Stimulated activated CD8-positive, alpha-beta memory T cell treated with anti-CD3 and anti-CD28 coated beads, Interleukin-4, amount 100 ng/mL, for 4 hours (primary cell): ENCODE measurements around the gene CRHR1.

ENCODE experiments used
- DNase-seq, 2 donors: peaks; one replicate each; pipeline ENCODE4 v3.0.0-alpha.2; 2020; ENCODE audit warnings: low read depth in 2 of 2, low spot score in 1 of 2

CRHR1 gene

DNA sequence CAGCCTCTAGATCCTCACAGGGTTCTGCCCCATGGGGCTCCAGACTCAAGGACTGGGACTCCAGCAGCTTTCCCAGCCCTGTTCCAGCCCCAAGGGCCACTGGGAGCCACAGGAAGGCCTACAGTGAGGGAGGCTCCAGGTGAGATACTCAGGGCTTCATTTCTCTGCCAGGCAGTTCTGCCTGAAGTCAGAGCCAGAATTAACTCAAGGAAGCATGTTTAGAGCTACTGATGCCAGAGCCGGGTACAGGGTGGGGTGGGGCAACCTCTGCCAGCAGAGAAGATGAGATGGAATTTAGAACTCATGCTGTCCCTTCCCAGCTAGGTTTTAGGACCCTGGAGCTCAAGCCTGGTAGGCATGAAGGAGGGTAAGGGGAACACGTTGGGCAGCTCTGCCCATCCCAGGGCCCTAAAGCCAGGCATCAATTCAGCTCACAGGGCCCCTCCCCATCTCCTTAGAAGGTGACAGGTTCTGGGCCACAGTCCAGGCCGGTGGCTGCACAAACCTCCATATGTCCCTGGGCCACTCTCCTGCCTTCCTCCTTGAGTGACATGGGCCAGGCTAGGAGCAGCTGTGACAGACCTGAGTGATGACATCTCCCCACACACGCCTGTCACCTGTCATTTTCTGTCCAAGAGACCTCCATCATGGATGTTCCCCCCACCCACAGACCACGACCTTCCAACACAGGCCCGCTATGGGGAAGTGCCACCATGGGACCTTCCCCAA lies 36.1 kb downstream of the CRHR1 start:
- no peak for DNase-seq

DNA sequence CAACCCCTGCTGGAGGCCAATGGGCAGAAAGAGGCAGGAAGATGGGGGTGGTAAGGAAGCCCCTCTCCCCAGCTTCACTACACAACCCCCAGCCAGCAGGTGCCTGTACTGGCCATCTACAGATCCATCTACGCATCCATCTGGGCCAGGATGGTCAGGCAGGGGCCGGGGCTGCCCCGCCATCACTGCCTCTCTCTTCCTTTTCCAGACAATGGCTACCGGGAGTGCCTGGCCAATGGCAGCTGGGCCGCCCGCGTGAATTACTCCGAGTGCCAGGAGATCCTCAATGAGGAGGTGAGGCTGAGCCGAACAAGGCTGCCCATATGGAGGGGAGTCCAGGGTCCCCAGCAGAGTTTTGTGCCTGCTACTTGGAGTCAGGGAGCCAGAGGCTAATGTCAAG lies 37.0 kb downstream of the CRHR1 start:
- no peak for DNase-seq

DNA sequence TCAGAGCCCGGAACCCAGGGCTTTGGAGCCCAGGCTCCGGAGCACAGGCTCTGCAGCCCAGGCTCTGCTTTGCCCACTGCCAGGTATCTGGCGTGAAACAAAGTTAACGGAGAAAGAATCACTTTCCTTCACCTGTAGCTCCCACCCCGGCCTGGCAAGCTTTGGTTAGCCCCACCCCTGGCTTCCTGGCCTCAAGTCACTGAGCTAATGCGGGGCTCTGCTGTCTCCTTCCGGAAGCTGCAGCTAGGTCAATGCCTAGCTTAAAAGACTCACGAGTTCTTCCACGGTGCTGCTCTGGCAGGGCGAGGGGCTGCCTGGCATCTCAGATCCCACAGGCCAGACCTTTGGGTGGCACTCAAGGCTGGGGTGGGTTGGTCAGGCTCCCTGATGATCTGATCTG lies 39.5 kb downstream of the CRHR1 start:
- DNase-seq: no peak

DNA sequence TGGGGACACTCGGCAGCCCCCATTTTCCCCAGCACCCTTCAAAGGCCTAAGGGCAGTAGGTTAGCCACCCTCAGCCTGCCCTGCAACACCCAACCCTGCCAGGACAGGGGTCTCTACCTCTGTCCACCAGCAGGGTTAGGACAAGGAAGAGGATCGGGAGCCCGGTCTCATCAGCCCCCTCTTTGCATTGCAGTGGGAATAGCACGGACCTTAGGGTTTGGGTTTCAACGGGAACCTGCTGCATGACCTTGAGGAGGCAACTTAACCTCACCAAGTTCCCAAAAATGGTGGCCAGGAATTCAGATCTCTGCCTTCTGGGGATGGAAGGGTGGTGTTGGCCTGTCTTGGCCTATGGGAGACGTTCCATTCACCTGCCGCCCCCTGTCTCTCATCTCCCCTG lies 40.4 kb downstream of the CRHR1 start:
- DNase-seq: no peak

DNA sequence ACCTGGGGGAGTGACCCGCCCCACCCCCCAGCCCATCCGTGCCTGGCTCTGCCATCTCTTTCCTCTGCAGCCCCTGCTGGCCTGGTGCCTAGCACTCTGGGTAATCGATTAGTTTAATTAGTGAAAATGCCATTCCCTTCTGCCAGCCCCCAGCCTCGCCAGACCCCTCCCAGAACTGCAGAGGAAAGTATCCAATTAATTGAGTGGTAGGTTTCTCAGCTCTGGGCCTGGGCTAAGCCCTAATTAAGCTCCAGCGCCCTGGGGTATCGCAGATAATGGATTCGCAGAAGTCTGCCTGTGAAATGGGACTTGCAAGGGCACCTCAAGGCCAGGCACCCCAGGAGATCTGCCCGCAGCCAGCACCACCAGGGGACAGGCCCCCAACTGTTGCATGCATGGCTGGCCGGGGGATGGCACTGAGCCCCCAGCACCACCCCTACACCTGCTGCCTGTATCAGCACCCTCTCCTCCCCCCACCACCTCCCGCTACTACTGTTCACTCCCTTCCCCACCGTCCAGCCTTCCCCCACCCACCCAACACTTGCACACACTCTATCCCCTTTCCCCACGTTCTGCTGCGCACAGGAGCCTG lies 40.9 kb downstream of the CRHR1 start:
- no peak for DNase-seq

DNA sequence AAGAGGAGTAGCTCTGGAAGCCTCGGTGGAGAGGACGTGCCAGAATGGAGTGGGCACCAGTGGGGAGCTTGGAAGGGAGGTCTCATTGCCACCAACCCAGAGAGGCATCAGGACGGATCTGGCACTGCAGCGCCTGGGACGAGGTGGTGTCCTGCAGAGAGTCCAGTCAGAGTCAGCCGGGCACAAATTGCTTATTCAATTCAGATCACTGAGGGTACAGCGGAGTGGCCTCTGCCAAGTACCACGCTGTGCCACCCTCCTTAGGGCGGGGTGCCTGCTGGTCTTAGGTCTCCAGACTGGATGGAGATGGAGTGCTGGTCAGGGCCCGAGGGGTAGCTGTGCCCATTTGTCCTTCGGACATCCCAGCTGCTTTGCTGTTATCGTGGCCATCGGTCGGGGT lies 41.7 kb downstream of the CRHR1 start:
- DNase-seq: no peak

DNA sequence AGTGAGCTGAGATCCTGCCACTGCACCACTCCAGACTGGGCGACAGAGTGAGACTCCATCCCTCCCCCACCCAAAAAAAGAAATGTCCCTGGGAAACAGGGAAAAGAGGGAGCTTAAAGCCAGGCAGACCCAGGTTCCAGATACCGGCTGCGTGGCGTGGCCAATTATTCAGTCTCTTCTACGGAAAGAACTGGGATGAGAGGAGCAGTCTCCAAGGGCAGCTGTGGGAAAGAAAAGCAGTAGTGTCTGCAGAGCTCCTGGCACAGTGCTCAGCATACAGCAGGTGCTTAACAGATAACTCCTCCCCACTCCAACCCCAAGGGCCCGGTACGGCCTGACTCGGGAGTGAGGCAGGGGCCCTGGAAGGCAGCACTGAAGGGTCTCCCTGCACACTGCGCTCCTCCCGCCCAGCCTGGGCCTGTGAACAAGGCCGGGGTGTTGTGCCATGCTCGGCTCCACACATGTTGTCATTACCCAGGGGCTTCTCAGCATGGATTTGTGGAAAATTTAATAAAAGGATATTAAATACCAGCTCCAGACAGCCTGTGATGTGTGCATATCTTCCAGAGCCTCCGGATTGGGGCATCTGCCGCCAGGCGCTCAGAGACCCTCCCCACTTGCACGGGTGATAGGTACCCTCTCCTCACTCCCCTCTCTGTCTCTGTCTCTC lies 42.9 kb downstream of the CRHR1 start:
- no peak for DNase-seq

DNA sequence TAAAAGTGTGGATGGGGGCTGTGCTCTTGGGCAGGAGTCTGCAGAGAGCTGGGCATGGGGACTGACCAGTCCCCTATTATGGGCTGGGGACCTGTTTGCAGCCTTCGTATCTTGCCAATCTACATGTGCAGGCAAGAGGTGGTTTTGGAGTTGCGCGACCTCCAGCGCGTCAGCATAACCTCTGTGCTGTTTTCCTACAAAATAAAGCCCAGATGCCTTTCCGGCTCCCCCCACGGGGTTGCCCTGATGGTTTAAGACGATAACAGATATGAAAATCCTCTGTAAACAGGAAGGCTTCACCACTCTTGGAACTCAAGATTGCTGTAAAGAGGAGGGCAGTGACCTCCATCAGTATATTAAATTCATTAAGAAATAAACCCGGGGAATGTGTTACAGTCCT lies 44.1 kb downstream of the CRHR1 start:
- DNase-seq: no peak

DNA sequence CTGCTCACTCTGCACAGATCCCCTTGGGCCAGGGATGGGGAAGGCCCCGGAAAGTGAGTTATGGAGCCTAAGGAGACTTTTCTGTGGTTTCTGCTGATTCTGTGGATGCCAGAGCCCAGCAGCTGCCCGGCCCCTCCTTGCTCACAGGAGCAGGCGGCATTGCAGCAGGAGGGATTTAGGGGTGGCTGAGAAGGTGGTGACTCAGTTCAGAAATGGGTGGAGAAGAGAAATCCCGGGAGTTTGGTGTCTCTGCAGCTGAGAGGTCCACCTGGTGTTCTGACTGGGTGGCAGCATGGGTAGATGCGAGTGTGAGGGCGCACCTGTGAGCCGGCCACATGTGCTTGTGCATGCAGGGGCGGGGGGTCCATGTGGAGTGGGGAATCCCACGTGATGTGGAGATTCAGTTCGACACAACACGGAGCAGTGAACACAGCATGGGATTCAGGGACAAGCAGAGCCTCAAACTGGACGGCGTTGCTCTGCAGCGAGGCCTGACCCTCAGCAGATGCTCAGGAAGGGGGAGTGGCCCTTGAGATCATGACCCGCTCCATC lies 44.5 kb downstream of the CRHR1 start:
- no peak for DNase-seq

DNA sequence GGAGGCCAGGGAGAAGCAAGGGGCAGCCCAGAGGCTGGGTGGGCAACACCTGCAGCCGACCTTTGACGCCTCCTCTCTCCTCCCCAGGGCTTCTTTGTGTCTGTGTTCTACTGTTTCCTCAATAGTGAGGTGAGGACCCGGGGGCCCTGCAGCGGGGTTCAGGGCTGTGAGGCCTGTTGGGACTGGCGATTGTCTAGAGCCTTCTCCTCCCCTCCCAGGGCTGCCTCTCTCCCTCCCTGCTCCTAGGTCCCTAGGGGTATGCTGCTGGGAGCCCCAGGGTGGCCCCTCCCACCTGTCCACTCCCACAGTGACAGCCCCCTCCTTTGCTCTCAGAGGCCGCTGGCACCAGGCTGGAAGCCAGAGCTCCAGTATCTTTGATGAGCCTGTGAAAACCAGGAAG lies 49.8 kb downstream of the CRHR1 start:
- DNase-seq: no peak

DNA sequence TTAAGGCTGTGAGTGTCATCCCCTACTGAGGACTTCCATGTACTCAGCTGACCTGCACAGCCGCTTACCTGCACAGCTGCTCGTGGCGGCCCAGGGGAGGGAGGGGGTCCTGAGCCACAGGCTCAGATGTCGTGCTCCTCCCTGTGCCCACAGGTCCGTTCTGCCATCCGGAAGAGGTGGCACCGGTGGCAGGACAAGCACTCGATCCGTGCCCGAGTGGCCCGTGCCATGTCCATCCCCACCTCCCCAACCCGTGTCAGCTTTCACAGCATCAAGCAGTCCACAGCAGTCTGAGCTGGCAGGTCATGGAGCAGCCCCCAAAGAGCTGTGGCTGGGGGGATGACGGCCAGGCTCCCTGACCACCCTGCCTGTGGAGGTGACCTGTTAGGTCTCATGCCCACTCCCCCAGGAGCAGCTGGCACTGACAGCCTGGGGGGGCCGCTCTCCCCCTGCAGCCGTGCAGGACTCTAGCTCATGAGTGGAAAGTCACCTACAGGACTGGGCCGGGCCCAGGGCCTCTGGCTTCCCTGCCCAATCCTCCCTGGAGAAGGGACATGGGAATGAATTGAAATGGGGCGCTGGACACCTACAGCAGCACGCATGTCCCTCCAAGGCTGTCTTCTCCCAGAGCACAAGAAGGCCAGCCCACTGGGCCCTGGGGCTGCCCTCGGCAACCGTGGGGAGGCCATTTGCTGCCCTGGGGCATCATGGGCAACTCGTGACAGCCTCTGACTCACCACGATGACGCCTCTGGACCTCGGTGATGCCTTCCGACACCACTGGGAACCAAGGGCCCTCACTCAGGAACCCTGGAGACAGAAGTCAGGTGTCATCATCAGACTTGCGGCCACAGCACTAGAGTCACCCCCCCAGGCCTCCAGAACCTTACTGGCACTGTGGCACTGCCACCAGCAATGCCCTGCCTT lies 50.6 kb downstream of the CRHR1 start:
- DNase-seq: no peak

DNA sequence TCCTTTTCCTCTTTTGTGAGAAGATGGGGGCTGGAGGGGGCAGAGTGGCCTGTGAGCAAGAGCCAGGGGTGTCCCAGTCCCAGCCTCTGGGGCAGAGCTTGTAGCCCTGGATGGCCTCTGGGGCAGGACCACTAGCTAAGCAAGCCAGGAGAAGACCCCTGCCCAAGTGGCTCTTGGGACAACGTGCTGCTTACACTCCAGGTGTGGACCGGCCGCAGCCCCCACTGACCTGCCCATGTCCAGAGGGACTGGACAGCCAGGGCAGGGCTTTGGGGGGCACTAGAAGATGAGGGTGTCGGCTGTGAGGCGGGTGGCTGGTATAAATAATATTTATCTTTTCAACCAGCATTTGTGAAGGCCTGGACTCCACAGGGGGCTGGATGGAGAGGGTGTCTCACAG lies 51.4 kb downstream of the CRHR1 start:
- no peak for DNase-seq

DNA sequence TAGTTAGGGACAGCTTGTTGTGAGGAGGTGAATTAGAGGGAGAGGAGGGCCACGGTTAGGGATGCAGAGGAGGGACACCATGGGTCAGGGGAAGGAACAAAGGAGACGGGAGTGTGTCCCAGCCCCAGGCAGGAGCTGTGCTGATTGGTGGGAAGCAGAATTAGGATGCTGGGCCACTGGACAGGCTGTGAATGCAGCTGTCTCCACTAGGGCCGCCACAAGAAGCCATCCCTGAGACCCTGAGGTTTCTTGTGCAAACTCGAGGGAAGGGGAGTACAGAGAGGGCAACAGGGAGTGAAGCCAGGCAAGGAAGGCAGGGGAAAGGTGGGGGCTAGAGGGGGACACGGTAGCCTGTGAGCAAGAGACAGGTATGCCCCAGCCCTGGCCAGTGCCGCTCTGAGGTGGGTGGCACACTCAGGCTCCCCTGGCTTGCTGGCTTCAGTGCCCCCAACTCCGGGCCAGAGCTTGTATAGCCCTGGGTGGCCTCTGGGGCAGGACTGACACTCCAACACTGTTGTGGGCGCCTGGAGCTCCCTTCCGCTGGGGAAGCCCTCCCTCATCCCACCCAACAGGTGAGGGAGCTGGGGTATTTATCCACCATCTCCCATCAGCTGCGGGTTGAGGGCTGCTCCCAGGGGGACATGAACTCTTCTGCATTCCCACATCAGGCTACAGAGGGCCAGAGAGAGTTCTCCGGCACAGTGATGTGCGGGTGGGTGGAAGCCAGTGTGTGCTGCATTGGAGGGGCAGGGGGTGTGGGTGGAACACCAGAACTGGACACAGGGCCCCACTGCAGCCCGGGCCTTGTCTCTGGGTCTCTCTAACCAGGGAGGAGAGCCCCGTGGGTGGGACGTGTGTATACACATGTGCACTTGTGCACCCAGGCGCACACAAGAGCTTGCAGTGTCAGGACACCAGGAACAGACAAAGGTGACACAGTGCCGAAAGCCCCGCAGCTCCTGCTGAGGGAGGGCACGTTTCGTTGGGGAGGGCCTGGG lies 52.2 kb downstream of the CRHR1 start:
- DNase-seq: no peak

DNA sequence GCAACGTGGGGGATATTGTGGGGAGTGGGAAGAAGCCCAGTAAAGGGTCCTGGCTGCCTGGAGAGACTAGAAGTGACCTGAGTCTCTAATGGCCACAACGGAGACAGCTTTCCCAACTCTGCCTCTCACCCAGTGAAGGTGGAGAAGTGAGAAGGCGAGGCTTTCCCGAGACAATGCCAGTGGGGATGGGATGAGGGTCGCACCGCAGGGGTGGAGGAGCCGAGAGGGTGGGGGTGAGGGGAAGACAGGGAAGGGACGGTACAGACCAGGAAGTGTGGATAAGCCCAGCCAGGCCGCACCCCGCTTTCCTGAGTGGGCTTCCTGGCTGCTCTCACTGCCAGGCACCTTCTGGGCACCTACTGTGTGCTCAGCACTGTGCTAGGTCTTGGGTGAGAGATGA lies 53.1 kb downstream of the CRHR1 start:
- DNase-seq: no peak

DNA sequence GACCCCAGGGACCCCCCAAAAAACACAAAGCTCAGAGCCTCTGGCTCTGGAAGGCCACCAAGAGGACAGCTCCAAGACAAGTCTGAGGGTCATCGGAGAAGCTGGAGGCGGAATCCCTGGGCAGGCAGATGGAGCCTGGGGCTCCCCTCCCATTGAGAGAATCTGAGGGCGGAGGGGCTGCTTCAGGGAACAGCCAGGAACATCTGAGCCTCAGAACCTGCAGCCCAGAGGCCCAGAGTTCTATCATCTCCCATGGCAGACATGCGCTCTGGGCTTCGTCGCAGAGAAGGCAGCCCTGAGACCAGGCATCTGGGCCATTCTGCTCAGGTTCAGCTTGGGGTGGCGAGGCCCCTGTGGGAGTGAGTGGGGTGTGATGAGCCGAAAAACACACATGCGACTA lies 53.5 kb downstream of the CRHR1 start:
- no peak for DNase-seq

DNA sequence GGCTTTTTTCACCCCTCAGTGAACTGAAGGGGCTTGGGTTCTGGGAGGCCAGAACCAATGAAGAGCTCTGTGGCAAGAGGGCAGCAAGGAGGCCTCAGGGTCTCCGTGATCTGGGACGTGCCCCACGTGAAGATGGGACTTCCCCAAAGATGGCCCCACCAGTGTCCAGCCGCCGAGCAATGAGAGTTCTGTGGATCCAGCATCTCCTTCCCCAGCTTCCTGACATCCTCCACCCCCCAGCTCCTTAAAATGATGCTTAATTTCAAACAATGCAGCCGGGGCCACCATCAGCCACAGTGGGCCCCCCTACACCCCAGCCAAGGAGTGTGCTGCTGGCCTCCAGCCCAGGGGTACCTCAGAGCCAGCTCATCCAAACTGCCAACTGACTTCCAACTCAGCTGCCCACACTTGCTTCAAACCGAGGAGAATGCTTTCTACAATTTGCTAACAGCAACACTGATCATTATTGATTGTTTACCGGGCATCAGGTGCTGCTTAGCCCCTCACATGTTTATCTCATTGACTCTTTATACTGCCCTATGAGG lies 54.7 kb downstream of the CRHR1 start:
- DNase-seq: no peak

DNA sequence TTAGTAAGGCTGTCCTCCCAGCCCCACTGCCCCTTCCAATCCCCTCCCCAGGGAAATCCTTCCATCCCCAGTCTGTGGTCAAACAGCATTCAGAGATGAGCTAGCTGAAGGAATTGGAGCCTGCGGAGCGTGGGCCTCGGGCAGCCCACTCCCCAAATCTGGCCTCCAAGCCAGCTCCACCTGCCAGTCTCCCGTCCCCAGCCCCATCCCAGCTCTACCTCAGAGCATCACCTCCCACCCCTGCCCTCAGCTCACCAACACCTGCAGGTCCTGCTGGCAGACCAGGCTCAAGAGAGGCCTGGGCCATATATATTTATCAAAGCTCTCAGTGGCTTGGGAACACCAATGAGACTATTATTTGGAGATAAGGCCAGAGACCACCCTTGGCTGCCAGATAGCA lies 55.3 kb downstream of the CRHR1 start:
- DNase-seq: no peak

DNA sequence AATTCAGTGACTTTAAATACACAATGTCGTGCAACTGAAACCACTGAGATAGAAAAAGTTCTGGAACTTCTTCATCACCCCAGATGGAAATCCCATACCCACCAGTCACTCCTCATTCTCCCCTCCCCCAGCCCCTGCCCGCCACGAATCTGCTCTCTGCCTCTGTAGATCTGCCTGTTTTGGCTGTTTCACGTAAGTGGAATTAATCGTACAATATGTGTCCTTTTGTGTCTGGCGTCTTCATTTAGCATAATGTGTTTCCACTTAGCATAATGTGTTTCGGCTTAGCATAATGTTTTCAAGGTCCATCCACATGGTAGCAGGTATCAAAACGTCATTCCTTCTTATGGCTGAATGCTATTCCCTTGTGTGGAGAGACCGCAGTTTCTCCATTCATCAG lies 57.1 kb downstream of the CRHR1 start:
- no peak for DNase-seq

DNA sequence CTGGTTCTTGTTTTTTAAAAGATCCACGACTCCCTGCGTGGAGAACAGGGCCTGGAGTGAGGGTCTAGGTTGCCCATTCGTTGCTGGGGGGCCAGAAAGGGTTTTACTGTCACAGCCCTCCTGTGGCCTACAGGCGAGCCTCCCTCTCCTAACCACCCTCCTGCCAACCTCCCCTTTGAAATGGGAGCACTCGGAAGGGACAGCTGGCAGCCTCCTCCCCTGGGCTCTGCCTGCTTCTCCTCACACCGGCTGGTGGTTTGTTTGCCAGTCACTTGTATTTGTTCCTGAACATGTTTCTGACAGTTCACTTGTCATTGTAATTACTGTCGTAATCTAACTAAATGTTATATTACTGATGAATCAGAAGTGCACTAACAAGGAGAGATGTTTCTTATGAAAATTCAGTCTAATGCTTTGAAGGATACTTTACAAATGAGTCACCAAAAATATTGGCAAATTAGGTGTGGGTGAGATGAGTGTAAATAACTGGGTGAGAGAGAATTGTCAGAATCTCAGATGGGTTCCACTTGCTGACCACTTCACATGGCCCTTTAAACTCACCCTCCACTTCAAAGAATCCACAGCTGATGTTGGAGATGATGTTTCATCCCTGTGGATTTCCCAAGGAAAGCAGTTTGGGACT lies 57.9 kb downstream of the CRHR1 start:
- no peak for DNase-seq
